GM18868 (cell line): Measurements from ENCODE around the gene SKI.
A peak's percentile ranks its signal among the peaks of the same experiment; 100 is the strongest.

Experiments used
- ATAC-seq: cut with Tn5 transposase; IDR thresholded peaks from one replicate; pipeline ENCODE4 v1.9.1; 2021; ENCODE audit warnings: mild to moderate bottlenecking, moderate library complexity; ENCODE audit not compliant: unreplicated experiment

The SKI gene

GRCh38 chr1:2209400-2210083 lies 18.6 kb upstream of the SKI start:
- no peak for ATAC-seq

GRCh38 chr1:2210084-2210653 lies 17.9 kb upstream of the SKI start:
- no peak for ATAC-seq

GRCh38 chr1:2210786-2211185 lies 17.3 kb upstream of the SKI start:
- no peak for ATAC-seq

- no peak for ATAC-seq
These were observed 15.9 kb upstream of the SKI start for GRCh38 chr1:2212274-2212531.

GRCh38 chr1:2212532-2213491 lies 15.3 kb upstream of the SKI start:
- no peak for ATAC-seq

- no peak for ATAC-seq
These were observed 14.3 kb upstream of the SKI start for GRCh38 chr1:2213576-2214505.

GRCh38 chr1:2214541-2215241 lies 13.4 kb upstream of the SKI start:
- ATAC-seq, result no peak

GRCh38 chr1:2215329-2215728 lies 12.8 kb upstream of the SKI start:
- no peak for ATAC-seq

GRCh38 chr1:2215909-2216766 lies 12.0 kb upstream of the SKI start:
- ATAC-seq, result no peak

- no peak for ATAC-seq
These were observed 11.4 kb upstream of the SKI start for GRCh38 chr1:2216767-2217058.

GRCh38 chr1:2221271-2221670 lies 6.8 kb upstream of the SKI start:
- no peak for ATAC-seq

GRCh38 chr1:2224170-2224584 lies 3.9 kb upstream of the SKI start:
- ATAC-seq, result no peak

- ATAC-seq, result no peak
These were observed 3.3 kb upstream of the SKI start for GRCh38 chr1:2224631-2225428.

GRCh38 chr1:2226525-2227345 lies 1.4 kb upstream of the SKI start:
- ATAC-seq, result no peak

GRCh38 chr1:2227346-2228156 lies 568 bp upstream of the SKI start:
- peak; percentile 90 for ATAC-seq

GRCh38 chr1:2228694-2229036 lies 546 bp downstream of the SKI start:
- no peak for ATAC-seq
